Karpas-422 (cell line): ENCODE results near the gene MFF. TPM values are rescaled to one million over a fixed set of nuclear protein-coding genes. Genes with fewer than 3 reads are reported as not detected.
A peak's percentile ranks its signal among the peaks of the same experiment; 100 is the strongest.

Experiments
- DNase-seq: peaks from one replicate; pipeline ENCODE4 v3.0.0-alpha.2; 2015
- H2AFZ ChIP-seq: fragments of 200-600 bp; sonication (generic); 2 replicates; pipeline ENCODE4 v1.6.1; 2014; ENCODE audit warnings: antibody characterized with exemption, low read length, mixed read lengths
- H3K27ac ChIP-seq: fragments of 200-600 bp; sonication (generic); 2 replicates; pipeline ENCODE4 v1.5.1; 2014; ENCODE audit warnings: mild to moderate bottlenecking, low read length, moderate library complexity
- H3K27me3 ChIP-seq: fragments of 200-600 bp; sonication (generic); 2 replicates; pipeline ENCODE4 v1.6.1; 2014; ENCODE audit warnings: low read length, mixed read lengths
- H3K36me3 ChIP-seq: fragments of 200-600 bp; sonication (generic); 2 replicates; pipeline ENCODE4 v1.6.1; 2014; ENCODE audit warnings: low read length, mixed read lengths; ENCODE audit not compliant: insufficient read depth
- H3K4me1 ChIP-seq: fragments of 200-600 bp; sonication (generic); 2 replicates; pipeline ENCODE4 v1.6.1; 2014; ENCODE audit warnings: mild to moderate bottlenecking, low read length, mixed read lengths
- H3K4me2 ChIP-seq: fragments of 200-600 bp; sonication (generic); 2 replicates; pipeline ENCODE4 v1.6.1; 2014; ENCODE audit warnings: low read length, low read depth, mild to moderate bottlenecking; ENCODE audit not compliant: poor library complexity, severe bottlenecking
- H3K4me3 ChIP-seq: fragments of 200-600 bp; sonication (generic); 2 replicates; pipeline ENCODE4 v1.5.1; 2014; ENCODE audit warnings: mild to moderate bottlenecking, antibody characterized with exemption, low read length, mixed read lengths
- H3K79me2 ChIP-seq: fragments of 200-600 bp; sonication (generic); 2 replicates; pipeline ENCODE4 v1.6.1; 2014; ENCODE audit warnings: mild to moderate bottlenecking, low read length, mixed read lengths
- H3K9ac ChIP-seq: fragments of 200-600 bp; sonication (generic); 2 replicates; pipeline ENCODE4 v1.6.0; 2014; ENCODE audit warnings: low read length
- H3K9me2 ChIP-seq: fragments of 200-600 bp; sonication (generic), shearing (Covaris generic); replicated peaks from 2 replicates; pipeline ENCODE4 v1.6.0; 2014; ENCODE audit warnings: mild to moderate bottlenecking, low read length, moderate library complexity; ENCODE audit not compliant: insufficient read depth
- H3K9me3 ChIP-seq: fragments of 300-700, 200-600 bp; sonication (generic); 2 replicates; pipeline ENCODE4 v1.6.1; 2014; ENCODE audit warnings: low read length, mixed read lengths
- H4K20me1 ChIP-seq: fragments of 200-600 bp; sonication (generic); 2 replicates; pipeline ENCODE4 v1.6.1; 2014; ENCODE audit warnings: mild to moderate bottlenecking, antibody characterized with exemption, low read length, low read depth; ENCODE audit not compliant: insufficient read depth
- total RNA-seq: library from RNA; depleted of rRNA; stranded (reverse); fragments of >200 nt; shearing (Covaris generic); gene quantifications from 2 replicates; pipeline ENCODE4 v1.2.3, GENCODE V29; 2014; ENCODE audit warnings: low replicate concordance; rRNA removed

Gene MFF
- 144 and 198 TPM in 2 replicates for total RNA-seq

- H3K79me2 ChIP-seq, result peaks cover 56% of the 10 kb centered on the region
Measured at GRCh38 chr2:227324995-227325838, at the start of gene MFF. MFF (plus strand) TSS chr2:227325251; CDS start chr2:227330666, 5,415 bp downstream.

DNA sequence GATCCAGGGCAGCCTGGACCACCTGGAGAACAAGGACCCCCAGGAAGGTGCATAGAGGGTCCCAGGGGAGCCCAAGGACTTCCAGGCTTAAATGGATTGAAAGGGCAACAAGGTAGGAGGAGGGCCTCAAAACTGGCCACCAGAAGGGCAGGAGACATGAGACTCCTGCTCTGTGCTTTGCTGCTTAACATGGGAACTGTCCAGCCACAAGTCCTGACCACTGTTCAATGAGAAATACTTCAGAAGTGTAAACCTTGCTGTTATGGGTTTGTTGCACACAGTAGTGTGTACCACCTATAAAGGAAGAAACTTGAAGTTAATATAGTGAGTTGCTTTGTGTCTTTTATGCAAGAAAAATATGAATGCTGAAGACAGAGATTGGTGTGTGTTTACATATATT is 44.2 kb upstream of the MFF start:
- H3K27me3 ChIP-seq, result no peaks in the 10 kb centered on the region
- H3K4me3 ChIP-seq, result no peak overlapping the region
- H3K36me3 ChIP-seq, result no peaks in the 10 kb centered on the region
- H4K20me1 ChIP-seq, result no peaks in the 10 kb centered on the region
- H3K9me2 ChIP-seq, result no peaks in the 10 kb centered on the region
- no peak overlapping the region for H3K27ac ChIP-seq
- no peak overlapping the region for H3K4me2 ChIP-seq
- no peaks in the 10 kb centered on the region for H3K4me1 ChIP-seq
- no peak overlapping the region for H3K9ac ChIP-seq
- DNase-seq, result no peak
- no peak overlapping the region for H2AFZ ChIP-seq
- no peaks in the 10 kb centered on the region for H3K79me2 ChIP-seq
- H3K9me3 ChIP-seq, result no peaks in the 10 kb centered on the region

More at GRCh38 chr2:227324995-227325838, at the start of gene MFF:
- Histone ChIP-seq H3K4me1 (peaks cover 31% of the 10 kb centered on the region), H3K27me3 (no peaks in the 10 kb centered on the region), H2AFZ (peak within 1 kb of the TSS; percentile 85), H4K20me1 (no peaks in the 10 kb centered on the region), H3K4me2 (peak within 1 kb of the TSS; percentile 85), H3K36me3 (peaks cover 14% of the 10 kb centered on the region; the same call in 1 of the 2 replicates), H3K27ac (peak within 1 kb of the TSS; percentile 54), H3K9me3 (no peaks in the 10 kb centered on the region; the same call in 1 of the 2 replicates), H3K9me2 (no peaks in the 10 kb centered on the region; the same call in 1 of the 2 replicates), H3K4me3 (peak within 1 kb of the TSS; percentile 90), H3K9ac (peak within 1 kb of the TSS; percentile 90)
- DNase-seq, result peak; percentile 97

DNA sequence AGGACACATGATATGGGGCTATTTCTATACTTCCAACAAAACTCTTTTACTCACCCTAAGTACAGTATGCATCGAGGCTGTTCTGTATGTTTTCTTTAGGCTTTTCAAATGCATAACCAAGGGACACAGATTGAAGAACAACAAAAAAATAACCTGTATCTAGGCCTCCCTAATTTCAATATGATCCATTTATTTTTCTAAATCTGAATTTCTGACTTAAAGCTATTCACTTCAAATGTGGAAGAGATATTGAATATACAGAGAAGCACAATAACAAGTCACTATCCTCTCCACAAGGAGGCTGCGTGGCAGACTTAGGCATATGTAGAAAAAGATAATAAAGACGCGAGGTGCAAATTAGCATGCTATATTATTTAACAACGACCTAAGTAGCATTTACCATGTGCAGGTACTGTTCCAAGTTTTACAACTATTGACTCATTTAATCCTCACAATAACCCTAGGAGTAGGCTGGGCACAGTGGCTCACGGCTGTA is 39.3 kb upstream of the MFF start:
- Histone ChIP-seq H3K27ac (no peak overlapping the region), H3K36me3 (no peaks in the 10 kb centered on the region), H4K20me1 (no peaks in the 10 kb centered on the region), H3K9me2 (no peaks in the 10 kb centered on the region), H3K9me3 (no peaks in the 10 kb centered on the region), H3K4me2 (no peak overlapping the region), H3K4me1 (no peaks in the 10 kb centered on the region), H3K4me3 (no peak overlapping the region), H3K9ac (no peak overlapping the region), H3K27me3 (no peaks in the 10 kb centered on the region), H3K79me2 (no peaks in the 10 kb centered on the region), H2AFZ (no peak overlapping the region)
- DNase-seq, result peak; percentile 19

DNA sequence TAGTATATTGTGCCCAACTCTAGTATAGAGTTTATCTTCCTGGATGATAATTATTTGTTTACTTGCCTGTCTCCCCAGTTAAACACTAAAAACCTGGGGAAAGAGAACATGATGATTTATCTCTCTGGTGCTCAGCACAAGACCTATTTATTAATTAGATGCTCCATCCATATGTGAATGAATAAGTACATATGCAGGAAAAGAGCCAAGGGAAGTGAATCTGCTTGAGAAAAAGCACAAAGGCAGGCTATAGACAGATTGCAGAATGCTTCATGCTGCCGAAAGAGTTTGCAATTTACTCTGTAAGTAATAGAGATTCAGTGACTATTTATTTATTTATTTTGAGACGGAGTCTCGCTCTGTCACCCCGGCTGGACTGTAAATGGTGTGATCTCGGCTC is 37.3 kb upstream of the MFF start:
- Histone ChIP-seq H3K9me3 (no peaks in the 10 kb centered on the region), H2AFZ (no peak overlapping the region)

DNA sequence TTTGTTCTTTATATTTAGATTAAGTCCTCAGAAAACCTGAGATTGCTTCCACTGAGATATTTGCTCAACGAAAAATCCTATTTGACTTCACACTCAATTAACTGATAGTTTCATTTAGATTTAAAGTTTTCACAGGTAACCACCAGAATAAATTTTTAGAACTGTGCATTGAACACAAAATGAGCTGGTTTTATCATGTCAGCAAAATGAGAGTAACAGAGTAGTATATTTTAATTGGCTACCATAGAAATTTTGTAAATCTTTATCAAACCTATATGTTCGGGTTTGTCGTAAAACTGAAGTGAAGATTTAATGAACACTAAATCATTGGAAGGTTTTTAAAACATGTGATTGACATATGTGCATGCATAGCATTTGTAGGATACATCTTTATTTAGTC is 32.7 kb upstream of the MFF start:
- no peaks in the 10 kb centered on the region for H3K9me2 ChIP-seq
- no peaks in the 10 kb centered on the region for H3K36me3 ChIP-seq
- H3K4me2 ChIP-seq, result no peak overlapping the region
- H3K79me2 ChIP-seq, result no peaks in the 10 kb centered on the region
- H3K4me1 ChIP-seq, result no peaks in the 10 kb centered on the region
- no peaks in the 10 kb centered on the region for H3K27me3 ChIP-seq
- H2AFZ ChIP-seq, result no peak overlapping the region
- no peak overlapping the region for H3K4me3 ChIP-seq
- H3K27ac ChIP-seq, result no peak overlapping the region
- no peak overlapping the region for H3K9ac ChIP-seq
- no peak for DNase-seq
- no peaks in the 10 kb centered on the region for H3K9me3 ChIP-seq
- no peaks in the 10 kb centered on the region for H4K20me1 ChIP-seq

More for the DNA sequence above, 37.3 kb upstream of the MFF start:
- Histone ChIP-seq H3K27me3 (no peaks in the 10 kb centered on the region), H3K4me3 (no peak overlapping the region), H3K4me1 (no peaks in the 10 kb centered on the region), H3K9me2 (no peaks in the 10 kb centered on the region), H4K20me1 (no peaks in the 10 kb centered on the region), H3K9ac (no peak overlapping the region), H3K36me3 (no peaks in the 10 kb centered on the region), H3K79me2 (no peaks in the 10 kb centered on the region), H3K27ac (no peak overlapping the region), H3K4me2 (no peak overlapping the region)
- no peak for DNase-seq

DNA sequence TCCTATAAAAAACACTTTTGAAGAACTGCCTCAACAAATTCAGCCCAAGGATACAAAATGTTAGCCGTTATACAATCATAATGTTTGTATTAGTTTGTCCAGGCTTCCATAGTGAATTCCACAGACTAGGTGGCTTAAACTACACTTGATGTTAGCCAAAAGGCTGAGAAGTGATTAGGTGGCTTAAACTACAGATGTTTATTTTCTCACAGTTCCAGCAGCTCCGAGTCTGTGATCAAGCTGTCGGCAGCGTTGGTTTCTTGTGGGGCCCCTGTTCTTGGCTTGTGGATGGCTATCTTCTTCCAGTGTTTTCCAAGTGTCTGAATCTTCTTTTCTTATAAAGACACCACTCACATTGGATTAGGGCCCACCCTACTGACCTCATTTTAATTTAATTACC is 31.5 kb upstream of the MFF start:
- Histone ChIP-seq H3K36me3 (no peaks in the 10 kb centered on the region), H3K4me3 (no peak overlapping the region), H4K20me1 (no peaks in the 10 kb centered on the region), H3K9me3 (no peaks in the 10 kb centered on the region), H3K4me2 (no peak overlapping the region), H2AFZ (no peak overlapping the region), H3K9me2 (no peaks in the 10 kb centered on the region), H3K79me2 (no peaks in the 10 kb centered on the region), H3K27me3 (no peaks in the 10 kb centered on the region), H3K4me1 (no peaks in the 10 kb centered on the region), H3K27ac (no peak overlapping the region), H3K9ac (no peak overlapping the region)
- no peak for DNase-seq

DNA sequence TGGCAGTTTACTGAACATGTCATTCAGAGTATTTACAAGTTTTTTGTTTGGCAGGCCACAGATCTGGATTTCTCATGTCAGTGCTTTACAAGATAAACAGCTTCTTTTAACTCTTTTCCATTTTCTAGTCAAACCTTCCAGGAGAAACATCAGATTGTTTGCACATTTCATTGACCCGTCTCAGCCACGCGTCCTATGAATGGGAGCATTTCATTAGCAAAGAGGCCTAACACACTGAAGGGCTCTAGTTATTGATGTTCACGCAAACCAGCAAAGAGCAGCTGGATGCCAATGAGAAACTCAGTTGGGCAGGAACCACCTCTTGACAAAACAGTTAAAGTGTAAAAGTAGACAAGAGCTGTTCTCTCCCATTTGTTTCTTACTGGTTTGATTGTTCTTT is 29.2 kb upstream of the MFF start:
- Histone ChIP-seq H3K9me2 (no peaks in the 10 kb centered on the region), H3K4me1 (no peaks in the 10 kb centered on the region), H4K20me1 (no peaks in the 10 kb centered on the region), H3K4me3 (no peak overlapping the region), H3K9me3 (no peaks in the 10 kb centered on the region), H3K4me2 (no peak overlapping the region), H3K79me2 (no peaks in the 10 kb centered on the region), H3K9ac (no peak overlapping the region), H3K36me3 (no peaks in the 10 kb centered on the region), H3K27me3 (no peaks in the 10 kb centered on the region), H2AFZ (no peak overlapping the region), H3K27ac (no peak overlapping the region)
- no peak for DNase-seq

GRCh38 chr2:227296671-227297405 is 28.2 kb upstream of the MFF start:
- Histone ChIP-seq H3K36me3 (no peaks in the 10 kb centered on the region), H3K4me2 (no peak overlapping the region), H3K4me1 (no peaks in the 10 kb centered on the region), H3K4me3 (no peak overlapping the region), H3K9me3 (no peaks in the 10 kb centered on the region), H2AFZ (no peak overlapping the region), H3K79me2 (no peaks in the 10 kb centered on the region), H3K27me3 (no peaks in the 10 kb centered on the region), H3K27ac (no peak overlapping the region), H3K9me2 (no peaks in the 10 kb centered on the region), H3K9ac (no peak overlapping the region), H4K20me1 (no peaks in the 10 kb centered on the region)
- DNase-seq, result no peak
